Stimulated activated naive CD4-positive, alpha-beta T cell (primary cell): ENCODE measurements around the gene ASAP2.

ENCODE experiments used
- DNase-seq, 6 experiments: peaks; one replicate each; lab custom pipeline; 2025; lab: John Stamatoyannopoulos, UW

ASAP2 gene

GRCh38 chr2:9322576-9322975, 116.0 kb downstream of the ASAP2 start:
- no peak for DNase-seq

GRCh38 chr2:9325428-9325827, 118.8 kb downstream of the ASAP2 start:
- DNase-seq = no peak

- no peak for DNase-seq
Observed at GRCh38 chr2:9326975-9327374, 120.4 kb downstream of the ASAP2 start.

GRCh38 chr2:9327873-9328352, 121.3 kb downstream of the ASAP2 start:
- DNase-seq = no peak

GRCh38 chr2:9328931-9329330, 122.3 kb downstream of the ASAP2 start:
- DNase-seq = no peak

GRCh38 chr2:9329497-9329896, 122.9 kb downstream of the ASAP2 start:
- DNase-seq = no peak

GRCh38 chr2:9330612-9331270, 124.1 kb downstream of the ASAP2 start:
- DNase-seq = no peak

GRCh38 chr2:9331704-9332103, 125.1 kb downstream of the ASAP2 start:
- DNase-seq = no peak

GRCh38 chr2:9332136-9332852, 125.7 kb downstream of the ASAP2 start:
- no peak for DNase-seq

GRCh38 chr2:9332853-9333245, 126.2 kb downstream of the ASAP2 start:
- DNase-seq = no peak

- DNase-seq = no peak
Observed at GRCh38 chr2:9333591-9334171, 127.1 kb downstream of the ASAP2 start.

GRCh38 chr2:9334761-9335160, 128.1 kb downstream of the ASAP2 start:
- no peak for DNase-seq

- DNase-seq = no peak
Observed at GRCh38 chr2:9335322-9335832, 128.8 kb downstream of the ASAP2 start.

- peak in 3 of 6 experiments; percentile 1 to 7 (median 2) for DNase-seq
Observed at GRCh38 chr2:9336241-9336575, 129.6 kb downstream of the ASAP2 start.

- DNase-seq = no peak
Observed at GRCh38 chr2:9336576-9337314, 130.1 kb downstream of the ASAP2 start.

GRCh38 chr2:9337901-9338300, 131.3 kb downstream of the ASAP2 start:
- no peak for DNase-seq

GRCh38 chr2:9341337-9341887, 134.8 kb downstream of the ASAP2 start:
- DNase-seq = no peak

- no peak for DNase-seq
Observed at GRCh38 chr2:9342659-9343058, 136.0 kb downstream of the ASAP2 start.

GRCh38 chr2:9343524-9343923, 136.9 kb downstream of the ASAP2 start:
- DNase-seq = no peak

- no peak for DNase-seq
Observed at GRCh38 chr2:9344434-9344833, 137.8 kb downstream of the ASAP2 start.

GRCh38 chr2:9345343-9345742, 138.7 kb downstream of the ASAP2 start:
- no peak for DNase-seq

GRCh38 chr2:9345997-9346396, 139.4 kb downstream of the ASAP2 start:
- no peak for DNase-seq
